ENCODE measurements around the gene CMSS1. TPM values are rescaled to one million over a fixed set of nuclear protein-coding genes. Genes with fewer than 3 reads are reported as not detected.

The CMSS1 gene
- total and polyA plus RNA-seq, 2 of the 13 experiments (the other 11 are each of a cell fraction or from before 2014, with no cell fraction given) = 6.4 to 48.7 TPM

- intact Hi-C loops (cut with micrococcal nuclease; ENCODE audit: unreplicated experiment) = loop anchor here (5.0 to 10.0 kb wide), 2 partner anchors 137 to 315 kb away; no protein-coding TSS in a partner anchor
- Histone ChIP-seq H3K4me2 (ENCODE audit: low read depth, low read length) (peak overlapping the region; percentile 18; the same call in 1 of the 2 replicates), H3K27me3 (ENCODE audit: control insufficient read depth in 1 of 2, insufficient read depth in 2 of 2, low read length in 2 of 2) (no peaks in the 10 kb centered on the region), H3K27ac (ENCODE audit: extremely low read length, insufficient read depth, low read length) (peak overlapping the region; percentile 17), H3K9ac (ENCODE audit: insufficient read depth, low read depth, low read length) (no peak overlapping the region), H3K4me3 (replicated peaks in 1 of 3; ENCODE audit: insufficient read depth in 1 of 3, low read depth in 2 of 3, low read length in 3 of 3) (no peak overlapping the region), H4K20me1 (ENCODE audit: insufficient read depth, low read length) (no peaks in the 10 kb centered on the region), H3K79me2 (ENCODE audit: insufficient read depth, low read length) (no peaks in the 10 kb centered on the region), H3K9me3 (ENCODE audit: low read length) (no peaks in the 10 kb centered on the region), H2AFZ (ENCODE audit: low read length) (no peak overlapping the region), H3K36me3 (replicated peaks in 1 of 2; ENCODE audit: control insufficient read depth in 1 of 2, insufficient read depth in 2 of 2, low read length in 2 of 2) (no peaks in the 10 kb centered on the region), H3K4me1 (ENCODE audit: insufficient read depth, low read length) (peaks cover 50% of the 10 kb centered on the region)
- ChIA-PET POLR2A (interaction anchor here (1.3 kb wide), 2 partner anchors 15 to 19 kb away, joined by 5 read pairs; no protein-coding TSS in a partner anchor), CTCF (ENCODE audit: low intra/inter-chr PET ratio, low total read pairs) (no interaction called here)
- in situ Hi-C loops (cut with HindIII; ENCODE audit: extremely low pct_ligation_motif_present, low pct_unique_long_range_greater_than_20kb) = no loop called here
- FAIRE-seq = no peak
- no peak for DNase-seq (ENCODE audit: low spot score)
- BruUV-seq (replicated peaks) = no TSS peak
- WGBS (ENCODE audit: low lambda C conversion rate) = 38% methylated on average over 1 of the region's 1 CpG
- TF ChIP-seq ONECUT2 (CRISPR knock-in tag; IDR thresholded peaks at IDR 0.05) (no peak), FOXA3 (CRISPR knock-in tag; IDR thresholded peaks at IDR 0.05) (0 out of 2 replicates have a peak, but pooled peaks have one; percentile 41), ZNF296 (CRISPR knock-in tag; conservative IDR thresholded peaks at IDR 0.05) (no peak), MXI1 (IDR thresholded peaks at IDR 0.05; ENCODE audit: borderline replicate concordance, low read depth, low read length) (no peak), HNF4A (CRISPR knock-in tag; IDR thresholded peaks at IDR 0.05) (peak; percentile 27; the same call in 1 of the 2 replicates), ARNT2 (CRISPR knock-in tag; IDR thresholded peaks at IDR 0.05; ENCODE audit: low read depth) (no peak), MIXL1 (CRISPR knock-in tag; IDR thresholded peaks at IDR 0.05) (no peak), XRCC5 (optimal IDR thresholded peaks at IDR 0.05; ENCODE audit: low read length) (no peak), HNRNPLL (IDR thresholded peaks at IDR 0.05; ENCODE audit: low read depth, low read length, poor library complexity, severe bottlenecking) (no peak), KLF12 (CRISPR knock-in tag; IDR thresholded peaks at IDR 0.05; ENCODE audit: borderline replicate concordance) (no peak)
- TF ChIP-seq, protein P1, sequence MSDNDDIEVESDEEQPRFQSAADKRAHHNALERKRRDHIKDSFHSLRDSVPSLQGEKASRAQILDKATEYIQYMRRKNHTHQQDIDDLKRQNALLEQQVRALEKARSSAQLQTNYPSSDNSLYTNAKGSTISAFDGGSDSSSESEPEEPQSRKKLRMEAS (IDR thresholded peaks at IDR 0.05) = no peak
- TF ChIP-seq, protein P2, sequence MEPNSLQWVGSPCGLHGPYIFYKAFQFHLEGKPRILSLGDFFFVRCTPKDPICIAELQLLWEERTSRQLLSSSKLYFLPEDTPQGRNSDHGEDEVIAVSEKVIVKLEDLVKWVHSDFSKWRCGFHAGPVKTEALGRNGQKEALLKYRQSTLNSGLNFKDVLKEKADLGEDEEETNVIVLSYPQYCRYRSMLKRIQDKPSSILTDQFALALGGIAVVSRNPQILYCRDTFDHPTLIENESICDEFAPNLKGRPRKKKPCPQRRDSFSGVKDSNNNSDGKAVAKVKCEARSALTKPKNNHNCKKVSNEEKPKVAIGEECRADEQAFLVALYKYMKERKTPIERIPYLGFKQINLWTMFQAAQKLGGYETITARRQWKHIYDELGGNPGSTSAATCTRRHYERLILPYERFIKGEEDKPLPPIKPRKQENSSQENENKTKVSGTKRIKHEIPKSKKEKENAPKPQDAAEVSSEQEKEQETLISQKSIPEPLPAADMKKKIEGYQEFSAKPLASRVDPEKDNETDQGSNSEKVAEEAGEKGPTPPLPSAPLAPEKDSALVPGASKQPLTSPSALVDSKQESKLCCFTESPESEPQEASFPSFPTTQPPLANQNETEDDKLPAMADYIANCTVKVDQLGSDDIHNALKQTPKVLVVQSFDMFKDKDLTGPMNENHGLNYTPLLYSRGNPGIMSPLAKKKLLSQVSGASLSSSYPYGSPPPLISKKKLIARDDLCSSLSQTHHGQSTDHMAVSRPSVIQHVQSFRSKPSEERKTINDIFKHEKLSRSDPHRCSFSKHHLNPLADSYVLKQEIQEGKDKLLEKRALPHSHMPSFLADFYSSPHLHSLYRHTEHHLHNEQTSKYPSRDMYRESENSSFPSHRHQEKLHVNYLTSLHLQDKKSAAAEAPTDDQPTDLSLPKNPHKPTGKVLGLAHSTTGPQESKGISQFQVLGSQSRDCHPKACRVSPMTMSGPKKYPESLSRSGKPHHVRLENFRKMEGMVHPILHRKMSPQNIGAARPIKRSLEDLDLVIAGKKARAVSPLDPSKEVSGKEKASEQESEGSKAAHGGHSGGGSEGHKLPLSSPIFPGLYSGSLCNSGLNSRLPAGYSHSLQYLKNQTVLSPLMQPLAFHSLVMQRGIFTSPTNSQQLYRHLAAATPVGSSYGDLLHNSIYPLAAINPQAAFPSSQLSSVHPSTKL (CRISPR knock-in tag; IDR thresholded peaks at IDR 0.05) = 0 out of 2 replicates have a peak, but pooled peaks have one; percentile 12
- TF ChIP-seq, protein P3, sequence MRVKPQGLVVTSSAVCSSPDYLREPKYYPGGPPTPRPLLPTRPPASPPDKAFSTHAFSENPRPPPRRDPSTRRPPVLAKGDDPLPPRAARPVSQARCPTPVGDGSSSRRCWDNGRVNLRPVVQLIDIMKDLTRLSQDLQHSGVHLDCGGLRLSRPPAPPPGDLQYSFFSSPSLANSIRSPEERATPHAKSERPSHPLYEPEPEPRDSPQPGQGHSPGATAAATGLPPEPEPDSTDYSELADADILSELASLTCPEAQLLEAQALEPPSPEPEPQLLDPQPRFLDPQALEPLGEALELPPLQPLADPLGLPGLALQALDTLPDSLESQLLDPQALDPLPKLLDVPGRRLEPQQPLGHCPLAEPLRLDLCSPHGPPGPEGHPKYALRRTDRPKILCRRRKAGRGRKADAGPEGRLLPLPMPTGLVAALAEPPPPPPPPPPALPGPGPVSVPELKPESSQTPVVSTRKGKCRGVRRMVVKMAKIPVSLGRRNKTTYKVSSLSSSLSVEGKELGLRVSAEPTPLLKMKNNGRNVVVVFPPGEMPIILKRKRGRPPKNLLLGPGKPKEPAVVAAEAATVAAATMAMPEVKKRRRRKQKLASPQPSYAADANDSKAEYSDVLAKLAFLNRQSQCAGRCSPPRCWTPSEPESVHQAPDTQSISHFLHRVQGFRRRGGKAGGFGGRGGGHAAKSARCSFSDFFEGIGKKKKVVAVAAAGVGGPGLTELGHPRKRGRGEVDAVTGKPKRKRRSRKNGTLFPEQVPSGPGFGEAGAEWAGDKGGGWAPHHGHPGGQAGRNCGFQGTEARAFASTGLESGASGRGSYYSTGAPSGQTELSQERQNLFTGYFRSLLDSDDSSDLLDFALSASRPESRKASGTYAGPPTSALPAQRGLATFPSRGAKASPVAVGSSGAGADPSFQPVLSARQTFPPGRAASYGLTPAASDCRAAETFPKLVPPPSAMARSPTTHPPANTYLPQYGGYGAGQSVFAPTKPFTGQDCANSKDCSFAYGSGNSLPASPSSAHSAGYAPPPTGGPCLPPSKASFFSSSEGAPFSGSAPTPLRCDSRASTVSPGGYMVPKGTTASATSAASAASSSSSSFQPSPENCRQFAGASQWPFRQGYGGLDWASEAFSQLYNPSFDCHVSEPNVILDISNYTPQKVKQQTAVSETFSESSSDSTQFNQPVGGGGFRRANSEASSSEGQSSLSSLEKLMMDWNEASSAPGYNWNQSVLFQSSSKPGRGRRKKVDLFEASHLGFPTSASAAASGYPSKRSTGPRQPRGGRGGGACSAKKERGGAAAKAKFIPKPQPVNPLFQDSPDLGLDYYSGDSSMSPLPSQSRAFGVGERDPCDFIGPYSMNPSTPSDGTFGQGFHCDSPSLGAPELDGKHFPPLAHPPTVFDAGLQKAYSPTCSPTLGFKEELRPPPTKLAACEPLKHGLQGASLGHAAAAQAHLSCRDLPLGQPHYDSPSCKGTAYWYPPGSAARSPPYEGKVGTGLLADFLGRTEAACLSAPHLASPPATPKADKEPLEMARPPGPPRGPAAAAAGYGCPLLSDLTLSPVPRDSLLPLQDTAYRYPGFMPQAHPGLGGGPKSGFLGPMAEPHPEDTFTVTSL (CRISPR knock-in tag; IDR thresholded peaks at IDR 0.05; ENCODE audit: borderline replicate concordance) = peak; percentile 58; the same call in 1 of the 2 replicates
- ATAC-seq = 0 out of 3 replicates have a peak, but pooled peaks have one; percentile 36
Observed at GRCh38 chr3:99939876-99940275, 122.2 kb downstream of the CMSS1 start.

Data from HepG2 (cell line).